AG04449 (cell line): Measurements from ENCODE around the gene FLNB.

Experiments
- CTCF ChIA-PET: fragments of 350-600 bp; formaldehyde crosslinking; extraction: SDS; loops from one replicate; lab custom pipeline; 2021; ENCODE audit warnings: antibody characterized with exemption; lab: Yijun Ruan, JAX
- POLR2A ChIA-PET: fragments of 400-600, 350-600 bp; formaldehyde crosslinking; extraction: SDS; loops from one replicate; lab custom pipeline; 2020; ENCODE audit warnings: antibody characterized with exemption, inconsistent platforms; lab: Yijun Ruan, JAX
- DNase-seq: peaks from one replicate; pipeline ENCODE4 v3.0.0-alpha.2; 2010; ENCODE audit warnings: low read depth, low spot score
- H3K4me3 ChIP-seq: 2 replicates; pipeline ENCODE4 v1.5.1; 2011; ENCODE audit warnings: low read depth, mild to moderate bottlenecking, control low read depth, low read length
- TF ChIP-seq, protein P1 (sequence below): IDR thresholded peaks from one replicate; pipeline ENCODE4 v1.5.1; 2011; ENCODE audit warnings: mild to moderate bottlenecking, moderate library complexity, low read length, control low read depth, inconsistent platforms; ENCODE audit not compliant: insufficient read depth; ENCODE audit errors: missing control alignments

FLNB gene

DNA sequence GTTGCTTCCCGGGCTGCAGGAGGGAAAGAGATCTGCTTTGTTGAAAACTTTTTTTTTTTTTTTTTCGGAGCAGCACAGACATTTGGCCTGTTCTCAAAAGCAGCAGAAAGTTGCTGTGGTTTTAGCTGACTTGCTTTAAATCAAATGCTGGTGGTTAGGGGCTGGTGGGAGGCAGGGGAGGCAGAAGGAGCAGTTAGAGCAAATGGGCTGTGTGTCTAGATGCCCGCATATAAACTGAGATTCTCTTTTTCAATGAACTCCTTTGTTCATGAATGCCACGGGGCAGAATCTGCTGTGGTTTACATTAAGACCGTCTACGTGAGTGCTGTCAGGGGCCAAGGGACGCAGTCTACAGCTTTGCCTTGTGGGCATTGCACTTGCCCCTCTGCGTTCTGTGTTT, 95.9 kb downstream of the FLNB start:
- TF ChIP-seq, protein P1, sequence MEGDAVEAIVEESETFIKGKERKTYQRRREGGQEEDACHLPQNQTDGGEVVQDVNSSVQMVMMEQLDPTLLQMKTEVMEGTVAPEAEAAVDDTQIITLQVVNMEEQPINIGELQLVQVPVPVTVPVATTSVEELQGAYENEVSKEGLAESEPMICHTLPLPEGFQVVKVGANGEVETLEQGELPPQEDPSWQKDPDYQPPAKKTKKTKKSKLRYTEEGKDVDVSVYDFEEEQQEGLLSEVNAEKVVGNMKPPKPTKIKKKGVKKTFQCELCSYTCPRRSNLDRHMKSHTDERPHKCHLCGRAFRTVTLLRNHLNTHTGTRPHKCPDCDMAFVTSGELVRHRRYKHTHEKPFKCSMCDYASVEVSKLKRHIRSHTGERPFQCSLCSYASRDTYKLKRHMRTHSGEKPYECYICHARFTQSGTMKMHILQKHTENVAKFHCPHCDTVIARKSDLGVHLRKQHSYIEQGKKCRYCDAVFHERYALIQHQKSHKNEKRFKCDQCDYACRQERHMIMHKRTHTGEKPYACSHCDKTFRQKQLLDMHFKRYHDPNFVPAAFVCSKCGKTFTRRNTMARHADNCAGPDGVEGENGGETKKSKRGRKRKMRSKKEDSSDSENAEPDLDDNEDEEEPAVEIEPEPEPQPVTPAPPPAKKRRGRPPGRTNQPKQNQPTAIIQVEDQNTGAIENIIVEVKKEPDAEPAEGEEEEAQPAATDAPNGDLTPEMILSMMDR: no peak
- no peak for DNase-seq
- no peak overlapping the region for H3K4me3 ChIP-seq
- POLR2A ChIA-PET: no interaction called here
- CTCF ChIA-PET: interaction anchor here (0.6 to 2.5 kb wide), 5 partner anchors 10 to 234 kb away, joined by 3 to 10 read pairs (median 4); partner anchors contain the start of gene FLNB

DNA sequence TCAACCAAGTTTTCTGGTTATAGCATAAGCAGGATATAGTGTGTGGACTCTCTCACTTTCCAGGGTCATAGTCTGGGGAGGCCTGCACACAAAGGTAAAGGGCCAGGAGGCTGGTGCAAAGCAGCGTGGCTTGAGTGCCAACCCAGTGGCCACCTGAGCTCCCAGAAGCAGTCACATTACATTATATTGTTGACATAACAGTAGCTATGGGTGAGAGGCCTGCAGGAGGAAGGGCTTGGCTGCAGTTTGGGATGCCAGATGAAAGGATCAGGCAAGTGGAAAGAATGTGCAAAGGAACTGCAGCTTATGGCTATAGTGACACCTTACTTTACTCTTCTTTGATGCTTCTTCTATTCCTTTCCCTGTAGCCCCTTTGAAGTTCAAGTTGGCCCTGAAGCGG, 96.5 kb downstream of the FLNB start:
- TF ChIP-seq, protein P1: no peak
- DNase-seq: no peak
- H3K4me3 ChIP-seq: no peak overlapping the region
- CTCF ChIA-PET: interaction anchor here (0.6 to 1.4 kb wide), 5 partner anchors 11 to 235 kb away, joined by 3 to 6 read pairs (median 4); no protein-coding TSS in a partner anchor
- POLR2A ChIA-PET: no interaction called here

DNA sequence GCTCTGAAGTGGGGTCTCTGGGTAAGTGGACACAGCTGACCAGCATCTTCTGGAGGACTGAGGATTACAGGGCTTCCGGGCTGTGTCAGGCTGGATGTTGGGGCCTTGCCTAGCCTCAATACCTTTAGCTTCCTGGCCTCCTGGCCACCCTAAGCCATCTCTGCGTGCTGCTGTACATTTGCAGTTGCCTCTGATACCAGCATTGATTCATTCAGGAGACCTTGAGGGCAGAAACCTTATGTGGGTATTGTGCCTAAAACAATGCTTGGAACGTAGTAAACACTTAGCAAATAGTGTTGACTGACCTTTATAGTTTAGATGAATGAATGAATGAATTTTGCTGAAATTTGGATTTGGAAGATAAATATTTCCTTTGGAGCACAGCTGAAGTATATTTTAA, 97.0 kb downstream of the FLNB start:
- POLR2A ChIA-PET: no interaction called here
- no peak for DNase-seq
- CTCF ChIA-PET: interaction anchor here (1.0 to 1.4 kb wide), 4 partner anchors 12 to 98 kb away, joined by 3 to 6 read pairs (median 3); no protein-coding TSS in a partner anchor
- TF ChIP-seq, protein P1: no peak
- H3K4me3 ChIP-seq: no peak overlapping the region

DNA sequence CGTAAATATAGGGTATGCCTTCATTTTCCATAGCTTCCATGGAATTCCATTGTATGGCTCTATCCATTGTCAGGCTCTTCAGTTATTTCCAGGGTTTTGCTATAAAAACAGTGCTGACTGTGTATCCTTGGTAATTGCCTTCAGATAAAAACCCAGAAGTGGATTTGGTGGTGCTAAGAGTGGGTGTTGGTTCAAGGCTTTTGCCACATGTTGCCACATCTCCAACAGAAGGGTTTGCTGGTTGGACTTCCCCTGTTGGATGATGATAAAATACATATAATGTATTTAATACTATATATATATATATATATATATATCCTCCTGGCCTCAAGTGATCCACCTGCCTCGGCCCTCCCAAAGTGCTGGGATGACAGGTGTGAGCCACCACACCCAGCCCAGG, 97.8 kb downstream of the FLNB start:
- POLR2A ChIA-PET: no interaction called here
- TF ChIP-seq, protein P1: no peak
- no peak overlapping the region for H3K4me3 ChIP-seq
- CTCF ChIA-PET: interaction anchor here (1.0 to 1.4 kb wide), 4 partner anchors 13 to 99 kb away, joined by 3 to 6 read pairs (median 3); no protein-coding TSS in a partner anchor
- no peak for DNase-seq

DNA sequence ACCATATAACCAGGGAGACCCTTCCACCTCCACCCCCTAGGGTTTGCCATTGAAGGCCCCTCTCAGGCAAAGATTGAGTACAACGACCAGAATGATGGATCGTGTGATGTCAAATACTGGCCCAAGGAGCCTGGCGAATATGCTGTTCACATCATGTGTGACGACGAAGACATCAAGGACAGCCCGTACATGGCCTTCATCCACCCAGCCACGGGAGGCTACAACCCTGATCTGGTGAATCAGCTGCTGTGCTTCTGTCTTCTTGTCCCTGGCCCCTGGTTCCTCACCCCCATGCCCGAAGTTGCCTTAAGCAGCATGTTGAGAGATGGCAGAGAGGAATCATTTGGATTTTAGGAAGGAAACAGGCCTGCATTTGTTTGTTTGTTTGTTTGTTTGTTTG, 98.4 kb downstream of the FLNB start:
- DNase-seq: no peak
- no peak overlapping the region for H3K4me3 ChIP-seq
- POLR2A ChIA-PET: no interaction called here
- CTCF ChIA-PET: interaction anchor here (1.2 to 1.4 kb wide), 2 partner anchors 16 to 144 kb away, joined by 3 to 4 read pairs; no protein-coding TSS in a partner anchor
- TF ChIP-seq, protein P1: no peak

DNA sequence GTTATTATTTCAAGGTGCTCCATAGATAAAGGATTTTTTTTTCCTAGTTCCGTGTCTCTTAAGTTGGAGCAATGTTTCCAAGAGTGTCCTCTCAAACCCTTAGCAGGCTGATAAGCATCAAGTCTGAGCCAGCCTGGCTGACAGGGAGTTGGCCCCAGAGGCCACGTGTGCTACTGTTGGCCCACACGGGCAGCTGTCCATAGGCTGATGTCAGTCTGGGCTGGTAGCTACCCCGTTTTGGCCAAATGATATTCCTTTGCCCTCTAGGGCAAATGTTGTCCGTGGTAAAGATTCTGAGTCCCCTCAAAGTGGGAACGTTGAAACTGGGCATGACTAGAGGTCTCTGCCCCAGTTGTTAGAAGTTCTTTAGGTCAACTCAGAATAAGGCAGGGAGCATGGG, 99.4 kb downstream of the FLNB start:
- H3K4me3 ChIP-seq: no peak overlapping the region
- TF ChIP-seq, protein P1: no peak
- CTCF ChIA-PET: interaction anchor here (1.2 kb wide), 1 partner anchor 145 kb away, joined by 4 read pairs; no protein-coding TSS in a partner anchor
- DNase-seq: no peak
- POLR2A ChIA-PET: interaction anchor here (0.6 kb wide), 1 partner anchor 145 kb away, joined by 3 read pairs; no protein-coding TSS in a partner anchor
